ENCODE measurements around the gene B3GNT8.
"Not testable (repeated sequence)": the region's sequence is repeated elsewhere in the genome, so short reads cannot be mapped to it uniquely, and the experiment has no call there.

The B3GNT8 gene

GRCh38 chr19:41436674-41436951 lies 9.4 kb upstream of the B3GNT8 start:
- no peak for FAIRE-seq

GRCh38 chr19:41435936-41436673 lies 8.9 kb upstream of the B3GNT8 start:
- FAIRE-seq: no peak

GRCh38 chr19:41435376-41435775 lies 8.2 kb upstream of the B3GNT8 start:
- not testable (repeated sequence) for FAIRE-seq

- no peak for FAIRE-seq
Observed at GRCh38 chr19:41434450-41434849, 7.3 kb upstream of the B3GNT8 start.

GRCh38 chr19:41433171-41433570 lies 6.0 kb upstream of the B3GNT8 start:
- FAIRE-seq: no peak

- FAIRE-seq: no peak
Observed at GRCh38 chr19:41431426-41432386, 4.5 kb upstream of the B3GNT8 start.

GRCh38 chr19:41430922-41431321 lies 3.7 kb upstream of the B3GNT8 start:
- no peak for FAIRE-seq

- no peak for FAIRE-seq
Observed at GRCh38 chr19:41428481-41428859, 1.3 kb upstream of the B3GNT8 start.

GRCh38 chr19:41427647-41428480 lies 690 bp upstream of the B3GNT8 start:
- no peak for FAIRE-seq

GRCh38 chr19:41426116-41426841 lies 895 bp downstream of the B3GNT8 start:
- no peak for FAIRE-seq

- FAIRE-seq: no peak
Observed at GRCh38 chr19:41425174-41426115, 1.7 kb downstream of the B3GNT8 start.

GRCh38 chr19:41424335-41425173 lies 2.6 kb downstream of the B3GNT8 start:
- no peak for FAIRE-seq

- FAIRE-seq: no peak
Observed at GRCh38 chr19:41422955-41423354, 4.2 kb downstream of the B3GNT8 start.

- FAIRE-seq: no peak
Observed at GRCh38 chr19:41422456-41422855, 4.7 kb downstream of the B3GNT8 start.

- no peak for FAIRE-seq
Observed at GRCh38 chr19:41421973-41422372, 5.2 kb downstream of the B3GNT8 start.

- FAIRE-seq: no peak
Observed at GRCh38 chr19:41421314-41421713, 5.9 kb downstream of the B3GNT8 start.

- FAIRE-seq: no peak
Observed at GRCh38 chr19:41420101-41420880, 6.9 kb downstream of the B3GNT8 start.

GRCh38 chr19:41416194-41416674 lies 10.9 kb downstream of the B3GNT8 start:
- FAIRE-seq: no peak

GRCh38 chr19:41415154-41415571 lies 12.0 kb downstream of the B3GNT8 start:
- FAIRE-seq: no peak
